HEK293 (cell line): Measurements from ENCODE around the gene OCSTAMP.
A peak's percentile ranks its signal among the peaks of the same experiment; 100 is the strongest.

Experiments
- CTCF ChIA-PET: fragments of 350-600 bp; formaldehyde crosslinking; extraction: SDS; loops from one replicate; lab custom pipeline; 2021; ENCODE audit warnings: antibody characterized with exemption; lab: Yijun Ruan, JAX
- POLR2A ChIA-PET: fragments of 300-600 bp; formaldehyde crosslinking; extraction: SDS; loops from one replicate; lab custom pipeline; 2020; ENCODE audit warnings: antibody characterized with exemption, inconsistent platforms; lab: Yijun Ruan, JAX
- H3K27ac ChIP-seq: fragments of 200-500 bp; sonication (Bioruptor generic); 2 replicates; pipeline ENCODE4 v1.5.1; 2014; ENCODE audit warnings: low read depth, low read length, control low read depth, inconsistent platforms; ENCODE audit errors: extremely low read depth
- H3K36me3 ChIP-seq, 2 experiments: fragments of 200-500 bp in 1 of 2; sonication (Bioruptor generic) in 1 of 2; 1 replicate in 1 of 2; 2 replicates in 1 of 2; pipeline ENCODE4 v1.5.1; 2014 to 2017; ENCODE audit warnings: inconsistent platforms in 2 of 2, low read length in 2 of 2; ENCODE audit not compliant: control insufficient read depth in 2 of 2, insufficient read depth in 1 of 2
- H3K4me1 ChIP-seq: fragments of 200-500 bp; sonication (Bioruptor generic); 2 replicates; pipeline ENCODE4 v1.5.1; 2014; ENCODE audit warnings: mild to moderate bottlenecking, low read length, inconsistent platforms; ENCODE audit not compliant: control insufficient read depth, insufficient read depth
- H3K4me3 ChIP-seq: 2 replicates; pipeline ENCODE4 v1.5.1; 2011; ENCODE audit warnings: low read depth, mild to moderate bottlenecking, control low read depth, low read length, moderate library complexity
- H3K9me3 ChIP-seq: fragments of 200-500 bp; sonication (Bioruptor generic); 2 replicates; pipeline ENCODE4 v1.5.1; 2014; ENCODE audit warnings: low read depth, low read length, inconsistent platforms; ENCODE audit not compliant: control insufficient read depth, insufficient read depth
- BCL6B ChIP-seq: fragments of 450-650 bp; formaldehyde crosslinking; IDR thresholded peaks from 2 replicates; pipeline ENCODE4 v1.5.1; 2017; ENCODE audit warnings: missing biosample characterization, missing genetic modification characterization
- ELK4 ChIP-seq: IDR thresholded peaks from 2 replicates; pipeline ENCODE4 v1.6.1; 2011; ENCODE audit warnings: mild to moderate bottlenecking, low read depth, low read length, borderline replicate concordance
- KLF7 ChIP-seq: fragments of 450-650 bp; formaldehyde crosslinking; IDR thresholded peaks from 2 replicates; pipeline ENCODE4 v1.5.1; 2016; ENCODE audit warnings: missing biosample characterization, missing genetic modification characterization, borderline replicate concordance
- MEIS1 ChIP-seq: sonication (generic); formaldehyde crosslinking; IDR thresholded peaks from 2 replicates; pipeline ENCODE4 v1.8.1; 2022; ENCODE audit warnings: missing genetic modification reagents, mild to moderate bottlenecking, borderline replicate concordance
- TSHZ1 ChIP-seq: fragments of 450-650 bp; formaldehyde crosslinking; IDR thresholded peaks from 2 replicates; pipeline ENCODE4 v1.5.1; 2016; ENCODE audit warnings: missing biosample characterization, missing genetic modification characterization, borderline replicate concordance
- ZBTB11 ChIP-seq: fragments of 450-650 bp; formaldehyde crosslinking; conservative IDR thresholded peaks from 2 replicates; pipeline ENCODE4 v1.5.1; 2016; ENCODE audit warnings: low read depth, missing biosample characterization, missing genetic modification characterization
- ZNF112 ChIP-seq: fragments of 450-650 bp; formaldehyde crosslinking; IDR thresholded peaks from 2 replicates; pipeline ENCODE4 v1.5.0; 2017; ENCODE audit warnings: missing biosample characterization, missing genetic modification characterization
- ZNF155 ChIP-seq: fragments of 450-650 bp; formaldehyde crosslinking; IDR thresholded peaks from 2 replicates; pipeline ENCODE4 v1.5.1; 2016; ENCODE audit warnings: missing biosample characterization, missing genetic modification characterization
- ZNF184 ChIP-seq: fragments of 450-650 bp; IDR thresholded peaks from 2 replicates; pipeline ENCODE4 v1.5.1; 2018; ENCODE audit warnings: missing biosample characterization, mild to moderate bottlenecking, missing genetic modification characterization
- ZNF202 ChIP-seq: fragments of 450-650 bp; formaldehyde crosslinking; IDR thresholded peaks from 2 replicates; pipeline ENCODE4 v1.5.1; 2016; ENCODE audit warnings: missing biosample characterization, missing genetic modification characterization, borderline replicate concordance
- ZNF221 ChIP-seq: fragments of 450-650 bp; formaldehyde crosslinking; IDR thresholded peaks from 2 replicates; pipeline ENCODE4 v1.5.1; 2017; ENCODE audit warnings: missing biosample characterization, missing genetic modification characterization, borderline replicate concordance
- ZNF302 ChIP-seq: fragments of 450-650 bp; formaldehyde crosslinking; IDR thresholded peaks from 2 replicates; pipeline ENCODE4 v1.5.1; 2016; ENCODE audit warnings: missing biosample characterization, missing genetic modification characterization, low read depth
- ZNF341 ChIP-seq: fragments of 450-650 bp; formaldehyde crosslinking; IDR thresholded peaks from 2 replicates; pipeline ENCODE4; 2016; ENCODE audit warnings: low read depth, missing biosample characterization, missing genetic modification characterization
- ZNF366 ChIP-seq: fragments of 450-650 bp; formaldehyde crosslinking; conservative IDR thresholded peaks from 2 replicates; pipeline ENCODE4 v1.5.1; 2016; ENCODE audit warnings: missing biosample characterization, missing genetic modification characterization
- ZNF394 ChIP-seq: fragments of 450-650 bp; formaldehyde crosslinking; IDR thresholded peaks from 2 replicates; pipeline ENCODE4 v1.5.1; 2016; ENCODE audit warnings: missing biosample characterization, missing genetic modification characterization, mild to moderate bottlenecking, moderate library complexity, borderline replicate concordance
- ZNF398 ChIP-seq: fragments of 450-650 bp; formaldehyde crosslinking; IDR thresholded peaks from 2 replicates; pipeline ENCODE4 v1.5.1; 2017; ENCODE audit warnings: missing biosample characterization, missing genetic modification characterization
- ZNF449 ChIP-seq: fragments of 450-650 bp; formaldehyde crosslinking; IDR thresholded peaks from 2 replicates; pipeline ENCODE4 v1.5.1; 2017; ENCODE audit warnings: missing biosample characterization, mild to moderate bottlenecking, missing genetic modification characterization, moderate library complexity
- ZNF48 ChIP-seq: fragments of 450-650 bp; formaldehyde crosslinking; IDR thresholded peaks from 2 replicates; pipeline ENCODE4 v1.5.1; 2016; ENCODE audit warnings: missing biosample characterization, missing genetic modification characterization
- ZNF514 ChIP-seq: fragments of 450-650 bp; formaldehyde crosslinking; IDR thresholded peaks from 2 replicates; pipeline ENCODE4 v1.5.1; 2016; ENCODE audit warnings: missing biosample characterization, missing genetic modification characterization
- ZNF560 ChIP-seq: fragments of 450-650 bp; formaldehyde crosslinking; IDR thresholded peaks from 2 replicates; pipeline ENCODE4 v1.5.1; 2017; ENCODE audit warnings: missing biosample characterization, missing genetic modification characterization, borderline replicate concordance
- ZNF561 ChIP-seq: fragments of 450-650 bp; IDR thresholded peaks from 2 replicates; pipeline ENCODE4 v1.5.1; 2018; ENCODE audit warnings: missing biosample characterization, missing genetic modification characterization, borderline replicate concordance
- ZNF654 ChIP-seq: fragments of 450-650 bp; formaldehyde crosslinking; IDR thresholded peaks from 2 replicates; pipeline ENCODE4 v1.5.1; 2016; ENCODE audit warnings: low read depth, missing biosample characterization, missing genetic modification characterization

OCSTAMP gene

GRCh38 chr20:46523108-46523507 lies 27.3 kb downstream of the OCSTAMP start:
- H3K9me3 ChIP-seq, result no peaks in the 10 kb centered on the region
- no peak overlapping the region for H3K4me3 ChIP-seq
- TF ChIP-seq ZNF155 (tag by site-specific recombination) (no peak), ZNF341 (no peak), ZNF184 (tag by site-specific recombination) (no peak), ZNF112 (no peak), ZNF449 (tag by site-specific recombination) (no peak), ZNF221 (tag by site-specific recombination) (no peak), ZNF394 (tag by site-specific recombination) (no peak), TSHZ1 (tag by site-specific recombination) (no peak), ZNF202 (tag by site-specific recombination) (no peak), BCL6B (tag by site-specific recombination) (no peak), MEIS1 (CRISPR knock-in tag) (no peak), ZNF48 (tag by site-specific recombination) (no peak), KLF7 (tag by site-specific recombination) (no peak), ZNF514 (tag by site-specific recombination) (no peak), ZNF302 (tag by site-specific recombination) (no peak), ELK4 (no peak), ZNF366 (no peak)
- TF ChIP-seq, all 188 proteins: peak for 0
- H3K27ac ChIP-seq, result no peak overlapping the region
- ChIA-PET CTCF (interaction anchor here (0.6 to 6.0 kb wide), 2 partner anchors 57 to 158 kb away, joined by 3 to 45 read pairs; no protein-coding TSS in a partner anchor), POLR2A (no interaction called here)
- no peaks in the 10 kb centered on the region for H3K36me3 ChIP-seq
- H3K4me1 ChIP-seq, result no peaks in the 10 kb centered on the region

GRCh38 chr20:46520976-46521579 lies 29.4 kb downstream of the OCSTAMP start:
- Histone ChIP-seq H3K9me3 (no peaks in the 10 kb centered on the region), H3K27ac (no peak overlapping the region), H3K36me3 (no peaks in the 10 kb centered on the region), H3K4me1 (no peaks in the 10 kb centered on the region), H3K4me3 (no peak overlapping the region)
- CTCF ChIA-PET, result interaction anchor here (0.6 to 6.0 kb wide), 6 partner anchors 8 to 882 kb away, joined by 3 to 45 read pairs (median 4); no protein-coding TSS in a partner anchor
- POLR2A ChIA-PET, result no interaction called here
- TF ChIP-seq ZNF560 (tag by site-specific recombination) (no peak), ZNF561 (no peak), ZNF398 (peak; percentile 52; the same call in 1 of the 2 replicates), ZNF654 (peak; percentile 79), ZBTB11 (tag by site-specific recombination) (no peak)
